ENCODE measurements around the gene AFDN.

- TF ChIP-seq GATA2 (IDR thresholded peaks at IDR 0.05; ENCODE audit: low read depth, low read length) (no peak), GATA3 (IDR thresholded peaks at IDR 0.05; ENCODE audit: low read depth, low read length) (no peak)
These were observed 12.6 kb downstream of the AFDN start for GRCh38 chr6:167839343-167839742.

Data from SH-SY5Y (cell line).